ENCODE data around the gene ASB18.

GRCh38 chr2:236250909-236251579, 13.2 kb downstream of the ASB18 start:
- TF ChIP-seq, protein P1, sequence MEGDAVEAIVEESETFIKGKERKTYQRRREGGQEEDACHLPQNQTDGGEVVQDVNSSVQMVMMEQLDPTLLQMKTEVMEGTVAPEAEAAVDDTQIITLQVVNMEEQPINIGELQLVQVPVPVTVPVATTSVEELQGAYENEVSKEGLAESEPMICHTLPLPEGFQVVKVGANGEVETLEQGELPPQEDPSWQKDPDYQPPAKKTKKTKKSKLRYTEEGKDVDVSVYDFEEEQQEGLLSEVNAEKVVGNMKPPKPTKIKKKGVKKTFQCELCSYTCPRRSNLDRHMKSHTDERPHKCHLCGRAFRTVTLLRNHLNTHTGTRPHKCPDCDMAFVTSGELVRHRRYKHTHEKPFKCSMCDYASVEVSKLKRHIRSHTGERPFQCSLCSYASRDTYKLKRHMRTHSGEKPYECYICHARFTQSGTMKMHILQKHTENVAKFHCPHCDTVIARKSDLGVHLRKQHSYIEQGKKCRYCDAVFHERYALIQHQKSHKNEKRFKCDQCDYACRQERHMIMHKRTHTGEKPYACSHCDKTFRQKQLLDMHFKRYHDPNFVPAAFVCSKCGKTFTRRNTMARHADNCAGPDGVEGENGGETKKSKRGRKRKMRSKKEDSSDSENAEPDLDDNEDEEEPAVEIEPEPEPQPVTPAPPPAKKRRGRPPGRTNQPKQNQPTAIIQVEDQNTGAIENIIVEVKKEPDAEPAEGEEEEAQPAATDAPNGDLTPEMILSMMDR (IDR thresholded peaks at IDR 0.05): no peak
- TF ChIP-seq POLR2AphosphoS5 (IDR thresholded peaks at IDR 0.05; ENCODE audit: low read depth, low read length): no peak
- TF ChIP-seq, protein P2, sequence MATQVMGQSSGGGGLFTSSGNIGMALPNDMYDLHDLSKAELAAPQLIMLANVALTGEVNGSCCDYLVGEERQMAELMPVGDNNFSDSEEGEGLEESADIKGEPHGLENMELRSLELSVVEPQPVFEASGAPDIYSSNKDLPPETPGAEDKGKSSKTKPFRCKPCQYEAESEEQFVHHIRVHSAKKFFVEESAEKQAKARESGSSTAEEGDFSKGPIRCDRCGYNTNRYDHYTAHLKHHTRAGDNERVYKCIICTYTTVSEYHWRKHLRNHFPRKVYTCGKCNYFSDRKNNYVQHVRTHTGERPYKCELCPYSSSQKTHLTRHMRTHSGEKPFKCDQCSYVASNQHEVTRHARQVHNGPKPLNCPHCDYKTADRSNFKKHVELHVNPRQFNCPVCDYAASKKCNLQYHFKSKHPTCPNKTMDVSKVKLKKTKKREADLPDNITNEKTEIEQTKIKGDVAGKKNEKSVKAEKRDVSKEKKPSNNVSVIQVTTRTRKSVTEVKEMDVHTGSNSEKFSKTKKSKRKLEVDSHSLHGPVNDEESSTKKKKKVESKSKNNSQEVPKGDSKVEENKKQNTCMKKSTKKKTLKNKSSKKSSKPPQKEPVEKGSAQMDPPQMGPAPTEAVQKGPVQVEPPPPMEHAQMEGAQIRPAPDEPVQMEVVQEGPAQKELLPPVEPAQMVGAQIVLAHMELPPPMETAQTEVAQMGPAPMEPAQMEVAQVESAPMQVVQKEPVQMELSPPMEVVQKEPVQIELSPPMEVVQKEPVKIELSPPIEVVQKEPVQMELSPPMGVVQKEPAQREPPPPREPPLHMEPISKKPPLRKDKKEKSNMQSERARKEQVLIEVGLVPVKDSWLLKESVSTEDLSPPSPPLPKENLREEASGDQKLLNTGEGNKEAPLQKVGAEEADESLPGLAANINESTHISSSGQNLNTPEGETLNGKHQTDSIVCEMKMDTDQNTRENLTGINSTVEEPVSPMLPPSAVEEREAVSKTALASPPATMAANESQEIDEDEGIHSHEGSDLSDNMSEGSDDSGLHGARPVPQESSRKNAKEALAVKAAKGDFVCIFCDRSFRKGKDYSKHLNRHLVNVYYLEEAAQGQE (IDR thresholded peaks at IDR 0.05; ENCODE audit: insufficient read depth in 1 of 2, low read depth in 2 of 2, low read length in 1 of 2): no peak

Data from Panc1 (cell line).